Nephron progenitor cell (in vitro differentiated cells): ENCODE data around the gene VAPA.
"Not testable (repeated sequence)": the region's sequence is repeated elsewhere in the genome, so short reads cannot be mapped to it uniquely, and the experiment has no call there.

ENCODE experiments used
- DNase-seq: peaks from one replicate; pipeline ENCODE4 v3.0.0; 2021
- H3K27ac Mint-ChIP-seq: 2 replicates; pipeline ENCODE4 v1.8.0; 2021; ENCODE audit warnings: mild to moderate bottlenecking, moderate library complexity, mixed read lengths
- H3K27me3 Mint-ChIP-seq: 2 replicates; pipeline ENCODE4 v1.8.0; 2021; ENCODE audit warnings: mild to moderate bottlenecking, low read depth, mixed read lengths; ENCODE audit not compliant: poor library complexity
- H3K36me3 Mint-ChIP-seq: 2 replicates; pipeline ENCODE4 v1.8.0; 2021; ENCODE audit warnings: low read depth, mixed read lengths
- H3K4me1 Mint-ChIP-seq: 2 replicates; pipeline ENCODE4 v1.8.0; 2021; ENCODE audit warnings: mixed read lengths
- H3K4me3 Mint-ChIP-seq: 2 replicates; pipeline ENCODE4 v1.8.0; 2021; ENCODE audit warnings: mild to moderate bottlenecking, moderate library complexity, mixed read lengths
- H3K9me3 Mint-ChIP-seq: 2 replicates; pipeline ENCODE4 v1.8.0; 2021; ENCODE audit warnings: mild to moderate bottlenecking, moderate library complexity, mixed read lengths
- CTCF ChIP-seq: fragments of 200-600 bp; sonication (generic); IDR thresholded peaks from 2 replicates; pipeline ENCODE4 v1.5.0; 2021; ENCODE audit warnings: antibody characterized with exemption

The VAPA gene

GRCh38 chr18:9907867-9908266 lies 5.9 kb upstream of the VAPA start:
- no peak overlapping the region for H3K27ac Mint-ChIP-seq
- DNase-seq, result no peak
- TF ChIP-seq CTCF, result no peak
- peaks cover 18% of the 10 kb centered on the region for H3K4me1 Mint-ChIP-seq
- no peak overlapping the region for H3K4me3 Mint-ChIP-seq
- no peaks in the 10 kb centered on the region for H3K9me3 Mint-ChIP-seq
- no peaks in the 10 kb centered on the region for H3K36me3 Mint-ChIP-seq
- H3K27me3 Mint-ChIP-seq, result peaks cover 15% of the 10 kb centered on the region

GRCh38 chr18:9910071-9910470 lies 3.7 kb upstream of the VAPA start:
- Mint-ChIP-seq H3K9me3 (no peaks in the 10 kb centered on the region), H3K4me3 (no peak overlapping the region), H3K27ac (no peak overlapping the region), H3K36me3 (no peaks in the 10 kb centered on the region), H3K4me1 (peaks cover 16% of the 10 kb centered on the region), H3K27me3 (peaks cover 11% of the 10 kb centered on the region)
- no peak for TF ChIP-seq CTCF
- DNase-seq, result no peak

- Mint-ChIP-seq H3K27ac (no peak overlapping the region), H3K9me3 (no peaks in the 10 kb centered on the region), H3K27me3 (peaks cover 11% of the 10 kb centered on the region), H3K4me3 (no peak overlapping the region), H3K36me3 (no peaks in the 10 kb centered on the region), H3K4me1 (peaks cover 16% of the 10 kb centered on the region)
- no peak for TF ChIP-seq CTCF
- no peak for DNase-seq
Observed at GRCh38 chr18:9910661-9911060, 3.2 kb upstream of the VAPA start.

- Mint-ChIP-seq H3K36me3 (no peaks in the 10 kb centered on the region), H3K27ac (no peak overlapping the region), H3K27me3 (peaks cover 8% of the 10 kb centered on the region), H3K9me3 (no peaks in the 10 kb centered on the region), H3K4me3 (no peak overlapping the region), H3K4me1 (peaks cover 17% of the 10 kb centered on the region)
- DNase-seq, result no peak
- TF ChIP-seq CTCF, result no peak
Observed at GRCh38 chr18:9911226-9911625, 2.6 kb upstream of the VAPA start.

GRCh38 chr18:9912285-9912684 lies 1.5 kb upstream of the VAPA start:
- DNase-seq, H3K9me3 Mint-ChIP-seq, H3K36me3 Mint-ChIP-seq, H3K27ac Mint-ChIP-seq, H3K27me3 Mint-ChIP-seq, H3K4me3 Mint-ChIP-seq: not testable (repeated sequence)
- peaks cover 23% of the 10 kb centered on the region for H3K4me1 Mint-ChIP-seq

GRCh38 chr18:9913151-9913525 lies 678 bp upstream of the VAPA start:
- H3K4me3 Mint-ChIP-seq, result peak overlapping the region; percentile 88
- TF ChIP-seq CTCF, result no peak
- peaks cover 8% of the 10 kb centered on the region for H3K27me3 Mint-ChIP-seq
- no peaks in the 10 kb centered on the region for H3K36me3 Mint-ChIP-seq
- no peak overlapping the region for H3K27ac Mint-ChIP-seq
- DNase-seq, result no peak
- peaks cover 23% of the 10 kb centered on the region for H3K4me1 Mint-ChIP-seq
- H3K9me3 Mint-ChIP-seq, result no peaks in the 10 kb centered on the region

GRCh38 chr18:9914334-9914583 lies 443 bp downstream of the VAPA start:
- Mint-ChIP-seq H3K27me3 (peaks cover 4% of the 10 kb centered on the region), H3K27ac (no peak overlapping the region), H3K36me3 (no peaks in the 10 kb centered on the region), H3K9me3 (no peaks in the 10 kb centered on the region), H3K4me3 (peak overlapping the region; percentile 88), H3K4me1 (peaks cover 23% of the 10 kb centered on the region)
- no peak for DNase-seq
- no peak for TF ChIP-seq CTCF
